Tibial nerve (tissue), 4 donors: Measurements from ENCODE around the gene FRYL.

Experiments used
- CTCF ChIP-seq, 5 experiments: fragments of 200-600 bp in 3 of 5; fragments of 450-650 bp in 2 of 5; sonication (generic) in 3 of 5; IDR thresholded peaks; one replicate each; pipeline ENCODE4 v1.5.1; 2016 to 2019; ENCODE audit warnings: antibody characterized with exemption in 5 of 5, mild to moderate bottlenecking in 3 of 5, moderate library complexity in 2 of 5
- EP300 ChIP-seq, 2 donors: sonication (generic); formaldehyde crosslinking; IDR thresholded peaks; one replicate each; pipeline ENCODE4 v1.6.1; 2017; ENCODE audit warnings: antibody characterized with exemption in 2 of 2, mild to moderate bottlenecking in 1 of 2

- TF ChIP-seq CTCF (IDR thresholded peaks at IDR 0.05) (no peak), EP300 (IDR thresholded peaks at IDR 0.05) (no peak)
Measured at GRCh38 chr4:48640699-48641098, 139.4 kb downstream of the FRYL start.
